HS-5 (cell line): ENCODE measurements around the gene GP9.
"Not testable (repeated sequence)": the region's sequence is repeated elsewhere in the genome, so short reads cannot be mapped to it uniquely, and the experiment has no call there.

Experiments used
- DNase-seq: peaks from one replicate; pipeline ENCODE4 v3.0.0-alpha.2; 2012; ENCODE audit warnings: low read depth

Gene GP9

GRCh38 chr3:129070086-129070885 is 9.7 kb downstream of the GP9 start:
- no peak for DNase-seq

GRCh38 chr3:129077222-129077621 is 16.6 kb downstream of the GP9 start:
- no peak for DNase-seq

GRCh38 chr3:129078510-129078909 is 17.9 kb downstream of the GP9 start:
- DNase-seq = no peak

- DNase-seq = no peak
These were observed 20.9 kb downstream of the GP9 start for GRCh38 chr3:129081503-129081902.

- no peak for DNase-seq
These were observed 21.4 kb downstream of the GP9 start for GRCh38 chr3:129082026-129082425.

- no peak for DNase-seq
These were observed 23.9 kb downstream of the GP9 start for GRCh38 chr3:129084501-129084900.

GRCh38 chr3:129085165-129085715 is 24.7 kb downstream of the GP9 start:
- DNase-seq = no peak

- DNase-seq = no peak
These were observed 25.2 kb downstream of the GP9 start for GRCh38 chr3:129085818-129086217.

- DNase-seq = no peak
These were observed 26.6 kb downstream of the GP9 start for GRCh38 chr3:129087138-129087702.

GRCh38 chr3:129087904-129088303 is 27.3 kb downstream of the GP9 start:
- DNase-seq = not testable (repeated sequence)

- DNase-seq = not testable (repeated sequence)
These were observed 27.7 kb downstream of the GP9 start for GRCh38 chr3:129088312-129088711.

GRCh38 chr3:129095285-129095684 is 34.7 kb downstream of the GP9 start:
- DNase-seq = no peak

GRCh38 chr3:129100274-129100673 is 39.7 kb downstream of the GP9 start:
- DNase-seq = no peak

GRCh38 chr3:129101370-129102138 is 41.0 kb downstream of the GP9 start:
- DNase-seq = no peak

GRCh38 chr3:129103296-129103695 is 42.7 kb downstream of the GP9 start:
- no peak for DNase-seq

GRCh38 chr3:129104051-129104450 is 43.5 kb downstream of the GP9 start:
- no peak for DNase-seq

- DNase-seq = no peak
These were observed 44.0 kb downstream of the GP9 start for GRCh38 chr3:129104498-129105079.

- DNase-seq = no peak
These were observed 45.3 kb downstream of the GP9 start for GRCh38 chr3:129105862-129106261.

- DNase-seq = no peak
These were observed 45.7 kb downstream of the GP9 start for GRCh38 chr3:129106320-129106719.

GRCh38 chr3:129106866-129107565 is 46.4 kb downstream of the GP9 start:
- no peak for DNase-seq

GRCh38 chr3:129107793-129108192 is 47.2 kb downstream of the GP9 start:
- DNase-seq = no peak
